ENCODE measurements around the gene CEP112.

GRCh38 chr17:65595071-65595656 lies 596.8 kb downstream of the CEP112 start:
- TF ChIP-seq CTCF (conservative IDR thresholded peaks at IDR 0.05) (no peak), ZFX (IDR thresholded peaks at IDR 0.05) (no peak)

Measured in C4-2B (cell line).